HG02798 (cell line): ENCODE results near the gene PXK.
"Not testable (repeated sequence)": the region's sequence is repeated elsewhere in the genome, so short reads cannot be mapped to it uniquely, and the experiment has no call there.

ENCODE experiments used
- ATAC-seq: cut with Tn5 transposase; IDR thresholded peaks from one replicate; pipeline ENCODE4 v1.9.1; 2021; ENCODE audit warnings: mild to moderate bottlenecking; ENCODE audit not compliant: unreplicated experiment, poor library complexity

Gene PXK

DNA sequence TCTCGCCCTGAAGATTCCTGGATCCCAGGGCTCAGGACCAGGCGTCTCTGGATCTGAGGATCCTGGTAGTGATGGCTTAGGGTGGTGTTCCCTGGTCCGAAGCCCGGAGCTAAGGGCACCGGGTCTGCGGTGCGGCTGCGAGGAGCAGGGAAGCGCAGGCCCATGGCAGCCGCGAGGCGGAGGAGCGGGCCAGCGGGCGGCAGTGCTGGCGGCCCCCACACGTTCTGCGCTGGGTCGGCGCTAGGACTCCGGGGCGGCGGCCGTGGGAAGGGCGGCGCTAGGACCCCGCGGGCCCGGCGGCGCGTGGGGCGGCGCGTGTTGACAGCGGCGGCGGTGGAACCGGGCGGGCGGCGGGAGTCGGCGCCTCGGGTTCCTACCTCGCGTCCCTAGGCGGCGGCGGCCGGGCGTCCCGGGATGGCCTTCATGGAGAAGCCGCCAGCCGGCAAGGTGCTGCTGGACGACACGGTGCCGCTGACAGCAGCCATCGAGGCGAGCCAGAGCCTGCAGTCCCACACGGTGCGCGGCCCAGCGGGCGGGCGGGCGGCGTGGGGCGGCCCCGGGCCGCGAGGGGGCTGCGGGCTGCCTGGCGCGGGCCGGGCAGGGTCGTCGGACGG, at the start of gene PXK:
PXK (plus strand) TSS at position 318 of the 614 bp plus-strand sequence; CDS start at position 415, 97 bp downstream.
- peak; percentile 95 for ATAC-seq

DNA sequence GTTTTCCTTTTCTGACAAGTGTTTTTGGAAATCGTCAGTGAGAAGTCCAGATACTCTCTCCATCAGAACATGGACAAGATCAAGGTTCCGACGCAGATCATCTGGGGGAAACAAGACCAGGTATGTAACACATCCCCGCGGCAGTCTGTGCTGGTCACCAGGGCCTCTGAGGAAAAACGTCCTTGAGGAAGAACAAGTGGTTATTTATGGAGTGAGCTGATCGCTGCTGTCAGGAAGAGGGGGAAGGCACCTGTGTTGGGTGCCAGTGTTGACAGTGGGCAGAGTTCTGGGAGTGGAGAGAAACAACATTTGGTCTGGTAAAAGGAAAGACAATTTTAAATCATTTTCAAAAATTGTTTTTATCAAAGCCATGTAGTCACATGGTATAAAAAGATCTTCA, 47.4 kb upstream of the PXK start:
- no peak for ATAC-seq

DNA sequence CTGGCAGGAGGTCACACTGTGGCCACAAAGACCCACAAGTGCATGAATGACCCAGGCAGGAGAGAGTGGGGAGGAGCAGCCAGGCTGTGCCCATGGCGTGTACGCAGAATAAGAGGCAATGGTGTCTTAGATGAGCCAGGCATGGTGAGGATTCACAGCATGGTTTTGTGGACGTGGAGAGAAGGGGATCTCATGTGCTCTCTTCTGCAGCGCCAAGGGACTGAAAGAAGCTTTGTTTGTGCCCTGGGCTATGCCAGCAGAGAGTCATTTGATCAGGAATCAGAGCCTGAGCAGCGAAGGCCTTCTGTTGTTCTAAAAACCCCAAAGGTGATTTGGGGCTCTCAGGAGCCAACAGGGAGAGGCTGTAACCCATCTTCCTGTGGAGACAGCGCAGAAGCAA, 45.3 kb upstream of the PXK start:
- ATAC-seq: no peak

DNA sequence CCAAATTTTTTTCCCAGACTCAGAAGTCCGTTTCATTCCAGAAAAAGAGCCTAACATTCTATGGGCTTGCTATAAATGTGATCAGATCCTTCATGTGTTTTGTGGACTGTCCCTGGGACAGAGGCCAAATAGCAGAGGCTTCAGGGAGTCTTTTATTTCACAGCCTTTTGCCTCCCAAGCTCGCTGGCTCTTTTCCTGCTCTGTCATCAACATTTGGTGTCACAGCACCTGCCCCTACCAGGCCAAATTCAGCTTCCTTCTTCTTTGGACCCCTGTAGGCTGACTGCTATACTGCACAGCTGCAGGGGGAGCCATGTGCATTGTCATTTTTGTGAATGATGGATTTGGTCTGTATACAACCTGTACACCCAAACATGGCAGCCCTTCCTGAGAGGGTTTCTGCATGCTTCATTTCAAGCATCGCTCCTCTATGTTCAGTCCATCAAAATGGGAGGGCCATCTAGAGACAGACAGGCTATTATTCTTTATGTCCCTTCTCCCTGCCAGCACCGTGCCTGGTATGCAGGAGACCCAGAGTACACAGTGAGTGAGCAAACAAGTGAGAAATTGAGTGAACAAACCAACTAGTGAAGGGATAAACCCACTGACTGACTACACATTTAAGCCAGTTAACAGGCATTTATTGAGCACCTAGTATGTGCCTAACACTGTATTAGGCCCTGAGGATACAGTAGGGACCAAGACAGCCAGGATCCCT, 44.5 kb upstream of the PXK start:
- no peak for ATAC-seq

DNA sequence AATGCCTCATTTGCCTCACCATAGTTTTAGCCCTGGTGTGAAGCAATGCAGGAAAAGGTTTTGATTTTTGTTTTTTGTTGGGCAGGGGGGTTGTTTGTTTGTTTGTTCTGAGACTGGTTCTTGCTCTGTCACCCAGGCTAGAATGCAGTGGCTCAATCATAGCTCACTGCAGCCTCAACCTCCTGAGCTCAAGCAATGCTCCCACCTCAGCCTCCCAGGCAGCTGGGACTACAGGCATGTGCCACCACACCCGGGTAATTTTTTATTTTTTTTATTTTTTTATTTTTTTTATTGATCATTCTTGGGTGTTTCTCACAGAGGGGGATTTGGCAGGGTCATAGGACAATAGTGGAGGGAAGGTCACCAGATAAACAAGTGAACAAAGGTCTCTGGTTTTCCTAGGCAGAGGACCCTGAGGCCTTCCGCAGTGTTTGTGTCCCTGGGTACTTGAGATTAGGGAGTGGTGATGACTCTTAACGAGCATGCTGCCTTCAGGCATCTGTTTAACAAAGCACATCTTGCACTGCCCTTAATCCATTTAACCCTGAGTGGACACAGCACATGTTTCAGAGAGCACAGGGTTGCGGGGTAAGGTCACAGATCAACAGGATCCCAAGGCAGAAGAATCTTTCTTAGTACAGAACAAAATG, 43.6 kb upstream of the PXK start:
- ATAC-seq: not testable (repeated sequence)

DNA sequence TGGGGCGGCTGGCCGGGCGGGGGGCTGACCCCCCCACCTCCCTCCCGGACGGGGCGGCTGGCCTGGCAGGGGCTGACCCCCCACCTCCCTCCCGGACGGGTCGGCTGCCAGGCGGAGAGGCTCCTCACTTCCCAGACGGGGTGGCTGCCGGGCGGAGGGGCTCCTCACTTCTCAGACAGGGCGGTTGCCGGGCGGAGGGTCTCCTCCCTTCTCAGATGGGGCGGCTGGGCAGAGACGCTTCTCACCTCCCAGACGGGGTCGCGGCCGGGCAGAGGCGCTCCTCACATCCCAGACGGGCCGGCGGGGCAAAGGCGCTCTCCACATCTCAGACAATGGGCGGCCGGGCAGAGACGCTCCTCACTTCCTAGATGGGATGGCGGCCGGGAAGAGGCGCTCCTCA, 42.2 kb upstream of the PXK start:
- not testable (repeated sequence) for ATAC-seq

DNA sequence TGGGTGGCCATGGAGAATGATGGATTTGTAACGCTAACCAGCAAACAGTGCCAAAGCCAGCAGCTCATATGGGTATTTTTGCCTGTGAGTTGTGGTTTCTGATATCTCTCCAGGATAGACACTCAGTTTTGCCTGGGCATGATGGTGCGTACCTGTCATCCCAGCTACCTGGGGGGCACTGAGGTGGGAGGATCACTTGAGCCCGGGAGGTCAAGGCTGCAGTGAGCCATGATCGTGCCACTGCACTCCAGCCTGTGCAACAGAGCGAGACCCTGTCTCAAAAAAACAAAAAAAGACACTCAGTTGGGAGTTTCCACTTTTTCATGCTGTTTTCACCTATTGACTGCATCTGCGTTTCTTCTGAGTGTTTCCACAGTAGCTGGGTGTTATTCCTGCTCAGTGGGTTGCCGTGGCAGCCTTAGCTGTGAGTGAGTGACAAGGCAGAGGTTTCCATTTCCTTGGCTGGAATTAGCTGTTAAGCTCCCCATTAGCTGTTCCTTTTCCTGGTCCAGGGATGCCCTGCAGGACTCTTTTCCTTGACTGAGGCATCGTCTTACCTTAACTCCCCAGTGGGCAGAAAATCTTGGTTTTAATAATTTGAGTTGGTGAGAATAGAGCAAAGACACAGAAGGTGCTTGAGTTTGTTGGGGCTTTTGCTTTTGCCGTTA, 40.9 kb upstream of the PXK start:
- ATAC-seq: no peak

DNA sequence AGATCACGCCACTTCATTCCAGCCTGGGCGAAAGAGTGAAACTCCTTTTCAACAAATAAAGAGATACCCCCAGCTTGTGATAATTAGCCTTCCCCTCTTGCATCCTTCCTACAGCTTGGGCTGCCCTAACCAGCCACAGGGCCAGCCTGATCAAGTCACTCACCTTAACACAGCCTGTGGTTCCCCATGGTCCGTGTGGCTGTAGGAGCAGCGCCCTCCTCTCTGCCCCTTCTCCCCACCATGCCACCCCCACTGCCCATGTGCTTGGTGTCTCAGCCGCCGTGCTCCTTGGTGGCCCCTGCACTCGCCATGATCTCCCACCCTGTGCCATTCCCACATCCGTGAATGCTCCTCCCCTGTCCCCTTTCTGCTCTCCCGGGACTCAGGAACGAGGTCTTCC, 39.8 kb upstream of the PXK start:
- no peak for ATAC-seq

DNA sequence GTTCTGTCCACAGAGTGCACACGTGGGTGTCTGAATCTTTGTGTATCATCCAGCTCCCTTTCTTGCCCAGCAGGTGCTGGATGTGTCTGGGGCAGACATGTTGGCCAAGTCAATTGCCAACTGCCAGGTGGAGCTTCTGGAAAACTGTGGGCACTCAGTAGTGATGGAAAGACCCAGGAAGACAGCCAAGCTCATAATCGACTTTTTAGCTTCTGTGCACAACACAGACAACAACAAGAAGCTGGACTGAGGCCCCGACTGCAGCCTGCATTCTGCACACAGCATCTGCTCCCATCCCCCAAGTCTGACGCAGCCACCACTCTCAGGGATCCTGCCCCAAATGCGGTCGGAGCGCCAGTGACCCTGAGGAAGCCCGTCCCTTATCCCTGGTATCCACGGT, 39.2 kb upstream of the PXK start:
- no peak for ATAC-seq

DNA sequence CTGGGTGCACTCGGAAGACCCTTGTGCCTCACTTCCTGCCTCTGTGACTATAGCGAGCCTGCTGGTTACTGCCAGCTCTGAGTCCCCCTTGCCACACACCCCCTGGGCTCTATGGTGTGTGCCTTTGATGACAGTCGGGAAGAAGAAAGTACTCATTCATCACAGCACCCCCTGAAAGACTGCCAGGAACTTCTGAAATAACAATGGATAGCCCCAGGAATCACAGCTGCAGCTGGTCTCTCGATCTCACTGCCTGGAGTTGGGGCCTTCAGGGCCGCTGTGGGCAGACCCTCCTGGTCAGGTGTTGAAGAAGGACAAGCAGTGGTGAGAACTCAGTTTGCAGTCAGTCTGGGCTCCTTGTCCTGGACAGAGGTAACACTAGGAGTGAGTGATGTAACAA, 36.4 kb upstream of the PXK start:
- no peak for ATAC-seq

DNA sequence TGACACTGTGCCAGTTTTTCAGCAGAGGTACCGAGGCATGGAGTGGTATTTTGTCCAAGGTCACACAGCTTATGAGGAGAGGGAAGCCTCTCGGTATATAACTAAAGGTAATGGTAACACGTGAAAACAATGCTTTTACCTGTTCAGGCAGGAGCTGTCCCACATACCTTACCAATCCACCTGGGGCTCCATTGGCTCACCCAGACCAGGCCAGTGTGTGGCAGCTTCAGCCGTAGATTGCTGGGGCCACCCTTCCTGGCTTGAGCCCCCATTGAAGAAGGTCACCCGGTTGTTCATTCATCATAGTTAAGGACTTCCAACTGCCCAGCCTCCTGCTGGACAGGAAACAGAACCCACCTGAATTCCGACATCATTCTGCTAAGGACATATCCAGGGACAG, 35.8 kb upstream of the PXK start:
- ATAC-seq: no peak

DNA sequence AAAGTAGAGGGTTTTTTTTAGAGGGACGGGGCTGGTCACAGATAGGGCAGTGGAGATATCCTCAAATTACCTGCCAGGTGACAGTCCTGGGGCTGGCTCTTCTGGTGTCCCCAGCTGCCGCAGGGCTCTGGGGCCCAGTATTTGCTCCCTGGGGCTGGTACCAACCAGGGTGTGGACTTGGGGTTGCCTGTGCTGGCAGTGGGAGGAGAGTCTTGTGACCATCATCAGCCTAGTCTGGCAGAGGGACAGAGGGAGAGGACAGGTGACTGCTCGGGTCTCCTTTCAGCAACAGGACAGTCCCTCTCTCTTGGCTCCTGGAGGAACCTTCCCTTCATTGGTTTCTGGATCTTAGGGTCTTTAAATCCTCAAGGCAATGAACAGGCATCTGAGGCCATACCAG, 34.5 kb upstream of the PXK start:
- no peak for ATAC-seq

DNA sequence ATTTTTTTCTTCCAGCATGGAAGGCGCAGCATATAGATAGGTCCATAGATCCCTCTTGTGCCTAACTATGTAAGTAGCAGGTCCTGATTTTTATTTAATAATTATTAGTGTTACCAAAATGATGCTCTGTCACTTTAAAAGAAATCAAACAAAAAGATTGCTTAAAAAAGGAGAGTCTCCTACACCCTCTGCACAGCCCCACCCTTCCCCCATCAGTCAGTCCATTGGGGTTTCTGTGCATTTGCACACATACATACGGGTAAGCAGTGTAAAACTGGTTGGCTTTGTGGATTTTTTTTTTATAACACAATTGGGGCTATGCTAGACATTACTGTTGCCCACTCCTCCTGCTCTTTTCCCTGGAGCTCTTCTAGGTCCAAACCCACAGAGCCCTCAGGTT, 33.6 kb upstream of the PXK start:
- ATAC-seq: no peak

DNA sequence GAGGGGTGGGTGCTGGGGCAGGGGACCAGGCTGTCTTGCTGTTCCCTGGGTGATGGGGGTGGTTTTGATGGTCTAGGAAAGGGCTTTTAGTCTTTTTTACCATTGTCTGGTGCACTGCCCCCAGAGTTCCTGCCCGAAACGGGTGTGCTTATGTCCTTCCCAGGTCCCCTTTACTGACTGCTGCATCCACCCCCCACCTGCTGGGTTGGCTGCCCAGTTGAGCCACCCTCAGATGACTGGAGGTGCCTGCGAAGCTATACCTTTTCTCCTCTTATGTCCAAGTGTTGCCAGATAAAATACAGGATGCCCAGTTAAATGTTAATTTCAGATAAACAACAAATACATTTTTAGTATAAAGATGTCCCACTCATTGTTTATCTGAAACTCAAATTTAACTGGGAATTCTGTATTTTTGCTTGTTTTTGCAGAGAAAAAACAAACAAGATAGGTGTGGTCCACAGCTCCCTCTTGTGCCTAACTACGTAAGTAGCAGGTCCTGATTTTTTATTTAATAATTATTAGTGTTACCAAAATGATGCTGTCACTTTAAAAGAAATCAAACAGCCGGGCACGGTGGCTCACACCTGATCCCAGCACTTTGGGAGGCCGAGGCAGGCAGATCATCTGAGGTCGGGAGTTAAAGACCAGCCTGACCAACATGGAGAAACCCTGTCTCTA, 32.7 kb upstream of the PXK start:
- no peak for ATAC-seq

DNA sequence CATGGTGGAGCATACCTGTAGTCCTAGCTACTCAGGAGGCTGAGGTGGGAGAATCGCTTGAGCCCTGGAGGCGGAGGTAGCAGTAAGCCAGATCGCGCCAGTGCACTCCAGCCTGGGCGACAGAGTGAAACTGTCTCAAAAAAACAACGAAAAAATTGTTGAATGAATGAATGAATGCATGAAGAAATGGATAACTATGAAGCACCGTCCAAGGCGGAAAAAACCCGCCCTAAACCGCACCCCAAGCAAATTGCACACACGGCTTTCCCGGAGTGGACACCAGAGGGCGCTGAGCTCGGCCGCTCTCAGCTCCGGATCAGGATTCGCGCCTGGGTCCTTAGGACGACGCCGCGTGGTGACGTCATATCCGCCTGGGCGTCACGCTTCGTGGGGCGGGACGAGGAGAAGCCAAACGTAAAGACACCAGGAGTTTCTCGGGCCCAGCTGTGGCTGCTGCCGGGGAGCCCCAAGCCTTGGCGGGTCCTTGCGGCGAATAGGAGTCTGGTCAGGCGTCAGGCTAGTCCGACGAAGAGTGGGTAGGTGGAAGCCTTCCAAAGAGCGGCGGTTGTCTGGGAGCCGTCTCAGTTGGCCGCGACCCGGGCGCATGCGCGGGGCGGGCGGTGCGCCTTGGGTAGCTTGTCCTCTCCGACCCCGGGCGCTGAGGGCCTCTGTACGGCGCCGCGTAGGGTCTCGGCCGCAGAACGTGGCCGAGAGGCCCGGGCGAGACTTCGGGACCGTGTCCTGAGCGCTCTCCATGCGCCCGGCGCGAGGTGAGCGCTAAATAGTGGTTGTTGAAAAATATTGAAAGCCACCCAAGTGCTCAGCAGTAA, 26.6 kb upstream of the PXK start, which contains the start of the genes HTD2 and RPP14:
HTD2 (plus strand) TSS at position 639 of the 830 bp plus-strand sequence. CDS start 11,094 bp downstream, outside the sequence.
RPP14 (plus strand) TSS at position 364 of the 830 bp plus-strand sequence. CDS start 4,085 bp downstream, outside the sequence.
- ATAC-seq: peak; percentile 96

DNA sequence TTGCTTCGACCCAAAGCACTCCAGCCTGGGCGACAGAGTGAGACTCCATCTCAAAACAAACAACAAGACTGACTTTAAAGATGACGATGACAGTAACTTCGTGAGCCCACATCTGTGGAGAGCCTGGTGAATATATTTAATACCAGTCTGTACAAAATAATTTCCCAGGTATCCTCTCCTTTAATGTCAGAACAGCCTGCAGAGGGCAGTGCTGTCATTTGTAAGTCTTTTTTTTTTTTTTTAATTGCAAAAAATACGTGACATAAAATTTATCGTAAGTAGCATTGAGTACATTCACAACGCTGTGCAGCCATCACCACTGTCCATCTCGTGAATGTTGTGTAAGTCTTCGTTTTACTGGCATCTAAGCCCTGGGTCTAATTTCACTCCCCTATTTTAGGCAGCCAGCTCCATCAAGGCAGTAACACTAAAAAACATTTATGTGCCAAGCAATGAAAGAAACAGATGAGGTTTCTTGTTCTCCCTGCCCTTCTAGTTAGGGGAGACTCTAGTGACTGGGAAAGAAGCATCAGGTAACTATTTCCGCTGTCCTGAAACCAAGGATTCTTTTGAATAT, 25.0 kb upstream of the PXK start:
- no peak for ATAC-seq

DNA sequence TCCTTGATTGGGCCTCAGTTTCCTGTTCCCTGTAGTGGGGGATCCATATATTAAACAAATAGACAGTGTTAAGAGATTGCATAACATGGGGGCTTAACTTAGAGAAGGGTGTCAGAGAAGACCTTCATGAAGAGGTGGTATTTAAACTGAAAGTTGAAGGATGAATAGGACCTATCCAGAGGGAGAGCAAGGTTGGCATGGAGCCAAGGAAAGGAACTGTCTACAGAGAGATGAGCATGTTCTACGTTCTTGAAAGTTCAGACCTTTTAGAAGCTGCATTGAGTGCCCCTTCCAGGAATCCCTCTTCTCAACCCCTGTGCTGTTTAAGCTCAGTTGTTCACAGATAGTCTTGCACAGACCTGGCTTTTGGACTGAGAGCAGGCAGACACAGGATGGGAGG, 24.0 kb upstream of the PXK start:
- no peak for ATAC-seq

DNA sequence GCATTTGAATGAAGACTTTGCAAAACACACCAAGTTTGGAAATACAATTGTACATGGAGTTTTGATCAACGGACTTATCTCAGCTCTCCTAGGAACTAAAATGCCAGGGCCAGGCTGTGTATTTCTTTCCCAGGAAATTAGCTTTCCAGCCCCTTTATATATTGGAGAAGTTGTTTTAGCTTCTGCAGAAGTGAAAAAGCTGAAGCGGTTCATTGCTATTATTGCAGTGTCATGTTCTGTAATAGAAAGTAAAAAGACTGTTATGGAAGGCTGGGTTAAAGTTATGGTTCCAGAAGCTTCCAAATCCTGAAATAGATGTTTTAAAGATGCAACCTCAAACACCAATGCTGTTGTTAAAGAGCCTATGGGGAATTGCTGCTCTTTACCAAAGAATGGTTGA, 14.9 kb upstream of the PXK start:
- ATAC-seq: no peak

DNA sequence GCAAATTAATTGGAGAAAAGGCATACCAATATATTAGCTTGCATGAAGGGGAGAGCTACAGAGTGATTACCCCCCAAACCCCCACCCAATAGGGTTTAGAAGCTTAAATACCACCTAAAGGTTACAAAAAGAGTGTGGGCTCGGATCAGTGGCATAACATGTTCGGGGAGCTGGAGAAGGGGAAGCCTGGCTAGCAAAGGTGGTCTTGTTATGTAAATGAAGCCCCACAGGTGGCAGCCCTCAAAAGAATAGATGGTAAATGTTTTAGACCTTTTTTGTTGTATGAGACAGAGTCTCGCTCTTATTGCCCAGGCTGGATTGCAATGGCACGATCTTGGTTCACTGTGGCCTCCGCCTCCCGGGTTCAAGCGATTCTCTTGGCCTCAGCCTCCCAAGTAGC, 10.9 kb upstream of the PXK start:
- ATAC-seq: no peak
